ENCODE data around the gene MMP13.
A peak's percentile ranks its signal among the peaks of the same experiment; 100 is the strongest.
"Not testable (repeated sequence)": the region's sequence is repeated elsewhere in the genome, so short reads cannot be mapped to it uniquely, and the experiment has no call there.

Gene MMP13

DNA sequence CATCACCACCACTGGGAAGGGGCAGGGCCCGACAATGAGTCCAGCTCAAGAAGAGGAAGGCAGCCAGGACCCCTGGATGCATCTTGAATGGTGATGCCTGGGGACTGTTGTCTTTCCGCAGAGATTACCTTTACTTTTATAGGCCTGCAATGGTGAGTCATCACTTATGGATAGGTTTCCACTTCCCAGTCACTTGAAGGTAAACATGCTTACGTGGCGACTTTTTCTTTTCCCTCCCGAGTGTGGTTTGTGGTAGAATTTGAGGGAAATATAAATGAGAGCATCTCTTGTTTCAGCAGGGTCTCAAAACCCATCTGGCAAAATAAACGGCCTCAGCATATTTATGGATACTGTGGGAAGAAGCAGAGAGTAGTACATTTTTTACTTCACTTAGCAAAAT is at the start of gene MMP13:
TSS of gene MMP13 (minus strand) at position 109 of the 400 bp plus-strand sequence. CDS start at position 82, 27 bp downstream.
- DNase-seq: no peak

DNA sequence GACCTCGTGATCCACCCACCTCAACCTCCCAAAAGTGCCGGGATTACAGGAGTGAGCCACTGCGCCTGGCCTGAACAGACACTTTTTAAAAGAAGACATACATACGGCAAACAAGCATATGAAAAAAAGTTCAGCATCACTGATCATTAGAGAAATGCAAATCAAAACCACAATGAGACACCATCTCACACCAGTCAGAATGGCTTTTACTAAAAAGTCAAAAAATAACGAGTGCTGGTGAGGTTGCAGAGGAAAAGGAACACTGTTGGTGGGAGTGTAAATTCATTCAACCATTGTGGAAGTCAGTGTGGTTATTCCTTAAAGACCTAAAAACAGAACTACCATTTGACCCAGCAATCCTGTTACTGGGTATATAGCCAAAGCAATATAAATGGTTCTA is 48.7 kb upstream of the MMP13 start:
- not testable (repeated sequence) for DNase-seq

DNA sequence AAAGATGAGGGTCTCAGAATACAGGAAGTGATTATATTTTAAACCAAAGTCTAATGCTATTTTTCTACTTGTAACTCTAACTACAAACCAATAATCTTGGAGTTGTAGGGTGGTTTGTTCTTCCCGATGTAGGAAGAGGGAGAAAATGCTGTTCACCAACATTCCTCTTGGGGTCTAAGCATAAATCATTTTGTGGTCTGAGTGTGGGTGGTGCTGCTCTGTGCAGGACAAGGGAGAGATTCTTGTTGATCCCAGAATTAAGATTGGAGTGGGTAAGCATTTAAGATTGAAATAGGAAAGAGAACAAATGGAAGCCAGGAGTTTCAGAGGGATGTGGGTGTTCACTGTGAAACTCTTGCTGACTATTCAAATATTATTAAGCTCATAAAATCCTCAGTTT is 38.6 kb upstream of the MMP13 start:
- DNase-seq: no peak

DNA sequence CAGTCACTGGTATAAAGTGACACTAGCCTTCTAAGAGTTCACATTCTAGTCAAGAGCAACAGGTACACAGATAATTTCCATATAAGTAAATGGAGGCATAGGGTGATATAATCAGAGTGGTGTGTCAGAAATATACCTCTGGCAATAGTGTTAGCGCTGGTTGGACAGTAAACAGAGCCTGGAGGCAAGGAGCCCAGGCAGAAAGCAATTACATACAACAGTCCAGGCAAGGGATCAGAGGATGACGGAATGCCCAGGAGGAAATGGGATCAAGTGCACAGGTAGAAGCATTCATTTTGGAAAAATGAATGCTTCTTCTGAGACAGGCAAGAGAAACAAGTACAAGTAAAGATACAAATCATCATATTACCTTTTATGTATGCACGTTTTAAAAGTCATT is 36.2 kb upstream of the MMP13 start:
- no peak for DNase-seq

DNA sequence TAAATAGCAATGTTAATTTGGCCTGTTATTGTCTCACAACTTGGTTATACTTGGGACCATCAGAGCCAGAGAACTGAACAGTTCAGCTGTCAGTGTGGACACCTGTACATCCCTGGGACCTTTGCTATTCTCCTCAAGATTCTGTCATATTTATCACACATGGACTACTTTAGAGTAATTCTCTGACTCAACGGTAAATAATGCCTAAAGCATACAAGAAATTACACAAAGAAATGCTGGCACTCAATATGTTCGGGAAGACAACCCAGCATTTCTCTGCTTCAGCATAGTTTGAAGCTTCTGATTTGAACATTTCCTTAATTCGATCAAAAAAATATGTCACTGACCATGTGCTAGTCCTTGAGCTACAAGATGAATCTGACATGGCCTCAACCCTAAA is 34.6 kb upstream of the MMP13 start:
- DNase-seq: no peak

DNA sequence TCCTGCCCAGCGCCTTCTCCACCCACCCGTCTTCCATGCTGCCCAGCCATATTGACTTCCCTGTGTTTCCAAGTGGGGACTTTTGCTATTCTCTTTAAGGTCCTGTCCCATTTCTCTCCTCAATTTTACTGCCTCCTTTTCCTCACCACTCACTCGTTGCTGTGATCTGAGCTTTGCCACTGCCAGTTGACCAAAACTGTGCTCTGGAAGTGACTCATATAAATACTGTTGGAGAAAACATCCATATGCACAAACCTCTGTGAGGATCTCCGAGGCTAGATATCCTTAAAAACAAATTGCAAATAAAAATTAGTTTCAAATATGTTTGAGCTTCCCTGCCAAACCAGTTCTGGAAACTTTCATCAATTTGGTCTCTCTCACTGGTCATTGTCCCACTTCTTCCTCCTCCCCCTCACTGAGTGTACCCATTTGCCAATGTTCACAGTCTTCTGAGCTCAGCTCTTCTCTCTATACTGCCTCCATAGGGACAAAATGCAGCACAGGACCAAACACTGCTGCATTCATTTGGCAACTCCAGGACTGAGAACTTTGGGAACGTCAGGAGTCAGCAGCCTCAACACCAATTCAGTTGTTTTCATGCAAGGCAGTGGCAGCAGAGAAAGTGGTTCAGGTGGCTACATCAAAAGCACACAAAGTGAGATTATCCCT is 34.0 kb upstream of the MMP13 start:
- no peak for DNase-seq

DNA sequence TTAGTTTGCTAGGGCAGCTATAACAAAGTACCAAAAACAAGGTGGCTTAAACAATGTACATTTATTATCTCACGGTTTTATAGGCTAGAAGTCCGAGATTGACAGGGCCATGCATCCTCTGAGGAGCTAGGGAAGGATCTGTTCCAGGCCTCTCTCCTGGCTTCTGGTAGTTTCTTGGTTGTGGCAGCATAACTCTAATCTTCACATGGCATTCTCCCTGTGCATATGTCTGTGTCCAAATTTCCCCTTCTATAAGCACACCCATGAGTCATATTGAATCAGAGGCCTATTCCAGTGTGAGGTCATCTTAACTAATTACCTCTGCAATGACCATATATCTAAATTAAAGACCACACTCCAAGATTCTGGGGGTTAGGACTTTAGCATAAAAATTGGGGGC is 31.3 kb upstream of the MMP13 start:
- no peak for DNase-seq

DNA sequence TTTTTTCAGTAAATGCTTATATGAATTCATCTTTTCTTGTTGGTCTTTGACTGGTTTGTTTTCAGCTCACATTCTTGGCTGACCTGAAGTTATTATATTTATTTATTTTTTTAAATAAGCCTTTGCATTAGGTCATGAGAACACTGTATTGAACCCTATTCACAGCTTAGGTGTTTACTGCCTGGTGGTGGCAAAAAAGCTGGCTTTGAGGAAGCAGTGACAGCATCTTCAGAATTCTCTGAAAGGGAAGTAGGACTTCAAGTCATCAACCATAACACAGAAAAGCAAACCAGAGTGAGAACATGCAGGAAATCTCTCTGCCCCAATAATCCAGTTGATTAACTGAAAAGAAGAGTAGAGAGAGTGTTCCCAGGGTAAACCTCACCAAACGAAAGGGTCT is 30.3 kb upstream of the MMP13 start:
- no peak for DNase-seq

DNA sequence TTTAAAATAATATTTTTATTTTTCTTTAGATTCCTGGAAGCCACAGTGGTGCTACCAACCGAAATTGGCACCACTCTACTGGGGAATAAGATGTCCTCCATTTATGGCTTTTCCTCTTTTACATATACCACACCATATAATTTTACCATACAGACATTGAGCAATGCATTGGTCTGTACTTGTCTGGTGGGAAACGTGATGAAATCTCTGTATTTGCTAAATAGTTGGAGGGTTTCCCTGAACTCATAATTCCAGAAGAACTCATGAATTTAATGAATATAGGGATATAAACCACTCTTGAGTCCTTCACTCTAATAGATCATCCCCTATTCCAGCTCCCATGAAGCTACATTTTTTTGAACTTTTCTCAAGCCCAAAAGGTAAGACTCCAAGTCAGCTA is 28.0 kb upstream of the MMP13 start:
- no peak for DNase-seq

DNA sequence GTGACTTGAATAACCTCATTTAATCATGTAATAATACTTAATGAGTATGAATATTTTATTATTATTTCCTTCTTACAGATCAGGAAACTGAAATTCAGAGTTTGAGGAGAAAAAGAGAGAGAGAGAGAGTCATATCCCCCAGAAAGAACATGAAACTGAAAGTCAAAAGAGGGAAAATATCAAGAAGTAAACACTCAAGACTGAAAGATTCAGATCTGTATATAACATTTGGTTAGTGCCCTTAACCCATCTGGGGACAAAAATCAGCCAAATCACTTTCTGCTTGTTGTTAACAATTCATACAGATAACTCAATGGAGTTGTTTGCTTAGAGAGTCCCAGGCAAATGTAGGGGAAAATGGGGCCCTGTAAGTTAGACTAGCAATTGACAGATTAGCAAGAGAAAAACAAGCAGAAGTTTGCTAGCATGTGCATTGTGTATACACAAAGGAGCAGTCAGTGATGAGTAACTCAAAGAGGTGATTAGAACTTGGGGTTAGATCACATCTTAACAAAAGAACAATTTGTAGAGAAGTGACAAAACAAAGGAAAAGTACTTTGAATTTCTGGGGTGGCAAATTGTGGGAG is 25.9 kb upstream of the MMP13 start:
- DNase-seq: no peak

DNA sequence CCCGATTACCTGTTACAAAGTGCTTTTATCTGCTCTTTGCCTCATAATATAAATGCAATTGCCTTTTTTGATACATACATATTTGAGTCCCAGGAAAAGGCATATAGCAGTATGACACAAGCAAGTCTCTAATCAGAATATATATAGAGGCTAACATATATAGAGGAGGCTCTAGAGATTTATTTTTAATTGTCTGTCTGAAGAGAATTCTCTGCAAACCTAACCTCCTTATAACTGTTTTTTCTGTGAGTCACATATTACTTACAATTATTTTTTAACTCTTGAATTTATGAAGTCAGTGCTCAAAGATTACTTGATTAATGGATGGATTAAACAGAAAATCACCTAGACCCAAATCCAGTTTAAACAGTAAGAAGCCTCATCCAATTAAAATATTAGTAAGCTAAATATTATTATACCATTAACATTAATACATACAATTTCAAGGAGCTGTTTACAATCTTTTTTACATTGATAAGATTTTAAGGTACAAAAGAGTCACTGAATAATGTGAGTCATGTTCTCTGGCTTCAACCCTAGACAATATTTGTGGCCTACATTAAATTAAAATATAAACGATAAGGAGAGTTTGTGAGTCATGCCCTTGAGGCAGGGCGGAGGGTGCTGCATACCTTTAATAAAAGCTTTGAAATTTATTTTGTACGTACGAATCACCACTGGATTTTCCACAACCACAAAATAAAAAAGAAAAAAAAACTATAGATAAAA is 19.2 kb upstream of the MMP13 start:
- no peak for DNase-seq

DNA sequence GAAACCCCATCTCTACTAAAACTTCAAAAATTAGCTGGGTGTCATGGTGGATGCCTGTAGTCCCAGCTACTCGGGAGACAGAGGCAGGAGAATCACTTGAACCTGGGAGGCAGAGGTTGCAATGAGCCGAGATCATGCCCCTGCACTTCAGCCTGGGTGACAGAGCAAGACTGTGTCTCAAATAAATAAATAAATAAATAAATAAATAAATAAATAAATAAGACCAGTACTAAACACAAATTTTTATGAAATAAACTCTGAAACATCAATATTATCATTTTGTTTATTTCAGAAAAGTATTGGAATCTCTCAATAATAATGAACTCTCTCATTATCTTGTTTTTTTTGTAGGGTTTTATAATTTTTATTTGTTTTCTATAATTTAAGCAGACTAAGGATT is 18.2 kb upstream of the MMP13 start:
- not testable (repeated sequence) for DNase-seq

DNA sequence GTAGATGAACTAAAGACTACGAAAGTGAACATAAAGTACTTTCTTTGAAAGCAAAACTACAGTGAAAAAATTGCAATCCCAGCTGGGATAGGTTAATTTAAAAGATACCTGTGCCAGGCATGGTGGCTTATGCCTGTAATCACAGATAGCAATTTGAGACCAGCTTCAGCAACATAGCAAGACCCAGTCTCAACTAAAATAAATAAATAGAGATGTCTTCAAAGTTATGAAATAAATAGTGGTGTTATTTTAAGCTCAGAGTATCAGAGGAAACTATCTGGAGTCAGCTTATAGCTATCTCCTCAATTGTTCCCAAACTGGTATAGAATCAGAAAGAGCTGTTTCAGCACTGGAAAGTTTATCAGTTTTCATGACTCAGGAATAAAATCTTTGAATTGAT is 17.3 kb upstream of the MMP13 start:
- DNase-seq: no peak

DNA sequence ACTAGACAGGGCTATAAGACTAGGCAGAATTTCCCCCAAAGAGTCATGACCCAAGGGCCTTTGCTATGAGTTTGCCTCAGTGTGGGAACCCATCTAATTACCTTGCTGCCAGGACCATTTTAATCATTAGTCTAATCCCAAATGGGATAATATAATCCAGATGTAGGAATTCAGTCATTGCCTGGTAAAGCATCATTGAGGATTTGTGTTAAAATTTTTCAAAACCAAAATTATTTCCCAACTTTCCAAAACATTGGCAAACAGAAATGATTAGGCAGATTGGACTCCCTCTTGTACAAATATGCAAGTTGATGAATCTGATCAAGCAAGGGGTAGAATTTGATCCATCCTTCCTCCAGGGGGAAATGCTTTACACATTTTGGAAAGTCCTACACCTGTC is 16.2 kb upstream of the MMP13 start:
- no peak for DNase-seq

DNA sequence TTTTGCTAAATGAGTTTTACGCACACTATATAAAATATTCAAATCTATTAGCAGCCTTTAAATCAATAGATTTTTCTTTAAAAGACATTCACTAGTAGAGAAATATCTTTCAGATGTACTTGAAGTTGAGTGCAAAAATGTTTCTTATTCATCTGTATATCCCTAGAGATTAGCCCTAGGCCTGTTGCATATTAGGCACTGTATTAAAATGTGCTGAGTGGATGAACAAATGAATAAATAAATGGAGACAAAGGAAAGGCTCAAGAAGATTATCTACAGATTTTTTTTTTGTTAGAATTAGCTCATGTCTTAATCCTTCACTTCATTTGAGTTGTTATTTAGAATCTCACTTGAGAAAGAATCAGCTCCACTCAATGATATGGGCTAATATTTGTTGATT is 12.0 kb upstream of the MMP13 start:
- no peak for DNase-seq

DNA sequence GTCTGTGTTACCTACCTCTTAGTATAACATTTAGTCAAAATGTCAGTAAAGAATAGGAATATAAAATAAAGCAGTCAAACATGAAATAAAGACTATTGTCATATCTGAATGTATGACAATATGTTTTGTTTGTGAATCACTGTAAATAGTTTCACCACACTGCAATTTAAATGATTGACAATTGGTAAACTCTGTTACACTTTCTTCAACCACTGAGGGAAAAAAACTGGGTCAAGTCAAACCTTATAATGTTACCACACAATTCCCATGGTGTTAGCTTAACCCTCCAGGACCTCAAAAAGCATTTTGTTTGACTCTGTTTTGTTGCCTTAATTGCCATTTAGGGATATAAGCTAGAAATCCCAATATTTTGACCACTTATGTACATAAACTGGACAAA is 10.5 kb upstream of the MMP13 start:
- no peak for DNase-seq

DNA sequence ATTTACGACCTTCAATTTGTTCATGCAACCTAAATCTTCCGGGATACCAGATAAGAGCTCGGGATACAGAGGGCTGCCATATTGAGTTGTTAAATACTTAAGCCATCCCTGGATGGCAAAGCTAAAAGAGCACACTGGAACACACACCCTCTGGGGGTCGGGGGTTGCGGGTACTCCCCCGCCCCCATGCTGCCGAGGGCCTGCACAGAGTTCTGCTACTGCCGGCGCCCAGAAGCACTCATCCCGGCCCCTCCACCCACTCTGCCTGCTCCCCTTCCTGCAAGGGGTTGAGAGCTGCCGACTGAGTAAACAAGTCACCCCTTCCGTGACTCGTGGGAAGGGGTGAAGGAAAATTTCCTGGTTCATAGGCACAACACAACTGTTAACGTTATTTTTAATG is 9.3 kb upstream of the MMP13 start:
- no peak for DNase-seq

DNA sequence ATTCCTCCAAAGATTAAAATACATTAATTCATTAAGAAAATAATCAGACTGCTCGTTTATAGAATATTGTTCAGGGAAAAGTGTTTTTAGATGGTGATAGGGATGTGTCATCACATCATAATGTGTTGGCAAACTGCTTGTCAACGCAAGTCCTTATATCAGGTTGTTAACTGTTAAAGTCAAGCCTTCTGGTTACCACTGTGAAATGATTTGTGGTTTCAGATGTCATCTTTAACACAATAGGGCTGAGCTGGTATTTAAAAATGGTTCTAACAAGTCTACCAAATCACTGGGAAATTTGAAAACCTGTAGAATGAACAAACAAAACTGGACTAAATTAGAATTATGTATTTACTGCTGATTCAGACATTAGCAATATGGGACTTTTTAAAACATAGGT is 2.4 kb upstream of the MMP13 start:
- DNase-seq: peak in 1 of 3 experiments; percentile 30

DNA sequence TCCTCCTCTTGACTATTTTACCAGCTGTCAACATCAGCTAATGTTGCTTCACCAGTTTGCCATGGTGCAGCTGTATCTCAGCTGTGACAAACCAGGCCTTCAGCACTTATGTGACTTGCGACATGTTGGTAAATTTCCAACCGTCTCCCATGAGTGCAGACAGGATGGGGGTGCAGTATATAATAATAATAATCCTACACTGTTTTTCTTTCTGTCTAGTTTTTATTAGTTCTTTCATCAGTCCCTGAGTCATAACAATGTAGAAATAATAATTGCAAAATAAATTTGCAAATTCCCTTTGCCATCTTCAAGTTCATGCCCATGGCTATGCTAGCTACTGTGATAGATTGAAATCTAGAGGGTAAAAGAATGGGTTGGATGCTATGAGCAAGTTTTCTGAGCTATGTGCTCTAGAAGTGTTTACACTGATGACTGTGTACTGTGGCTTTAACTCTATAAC is 4.9 kb downstream of the MMP13 start:
- DNase-seq: no peak

DNA sequence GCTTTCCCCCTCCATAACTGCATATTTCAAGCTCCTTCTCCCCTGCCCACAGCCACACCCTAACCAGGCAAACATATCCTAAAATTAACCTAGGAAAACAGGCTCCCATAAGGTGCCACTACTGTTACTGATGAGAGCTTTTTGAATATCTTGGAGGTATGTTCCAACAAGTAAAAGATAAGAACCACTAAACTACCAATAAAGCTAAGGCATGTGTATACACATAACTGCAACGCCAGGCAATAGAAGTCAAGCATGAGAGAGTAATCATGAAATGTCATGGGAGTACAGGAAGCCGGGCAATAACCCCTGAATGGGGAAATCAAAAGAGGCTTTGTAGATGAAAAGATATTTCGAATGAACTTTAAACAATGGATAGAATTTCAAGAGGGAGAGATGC is 9.3 kb downstream of the MMP13 start:
- DNase-seq: peak in 1 of 3 experiments; percentile 14

DNA sequence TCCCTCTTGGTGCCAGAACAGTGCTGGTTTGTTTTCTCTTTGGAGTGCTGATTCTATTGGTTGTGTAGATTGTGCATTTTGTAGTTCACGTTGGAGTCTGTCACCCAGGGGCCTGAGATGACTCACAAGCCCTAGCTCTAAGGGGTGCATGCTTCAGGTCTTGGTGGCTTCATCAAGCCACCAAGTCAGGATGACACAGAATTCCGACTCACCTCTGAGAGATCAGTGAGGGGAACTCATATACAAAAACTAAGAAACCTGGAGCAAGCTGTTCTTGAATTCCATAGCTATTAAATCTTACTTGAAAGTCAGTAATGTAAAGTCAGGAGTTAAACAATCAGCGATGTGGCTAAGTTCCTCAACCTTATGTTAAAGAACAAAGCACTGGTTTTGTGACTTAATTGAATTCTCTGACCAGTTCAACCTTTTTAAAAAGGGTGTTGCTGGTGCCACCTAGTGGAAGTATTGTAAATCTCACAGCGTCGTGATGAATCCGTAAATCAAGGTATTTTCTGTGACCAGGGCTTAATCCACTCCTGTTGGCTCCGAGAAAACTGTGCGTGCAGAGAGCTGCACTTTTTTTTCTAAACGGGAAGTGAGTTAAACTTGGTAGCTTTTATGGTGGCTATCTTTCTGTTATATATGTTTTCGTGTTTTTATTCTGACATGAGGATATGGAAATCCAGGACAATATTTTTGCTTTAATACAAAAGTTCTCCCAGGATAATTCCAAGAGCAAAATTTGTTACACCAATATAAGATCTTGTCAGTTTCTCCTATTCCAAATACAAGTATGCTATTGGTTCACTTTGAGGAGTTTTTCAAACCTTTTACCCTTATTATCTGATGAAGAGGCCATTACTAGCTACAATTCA is 14.6 kb downstream of the MMP13 start:
- peak; percentile 68 to 90 (median 83) for DNase-seq

DNA sequence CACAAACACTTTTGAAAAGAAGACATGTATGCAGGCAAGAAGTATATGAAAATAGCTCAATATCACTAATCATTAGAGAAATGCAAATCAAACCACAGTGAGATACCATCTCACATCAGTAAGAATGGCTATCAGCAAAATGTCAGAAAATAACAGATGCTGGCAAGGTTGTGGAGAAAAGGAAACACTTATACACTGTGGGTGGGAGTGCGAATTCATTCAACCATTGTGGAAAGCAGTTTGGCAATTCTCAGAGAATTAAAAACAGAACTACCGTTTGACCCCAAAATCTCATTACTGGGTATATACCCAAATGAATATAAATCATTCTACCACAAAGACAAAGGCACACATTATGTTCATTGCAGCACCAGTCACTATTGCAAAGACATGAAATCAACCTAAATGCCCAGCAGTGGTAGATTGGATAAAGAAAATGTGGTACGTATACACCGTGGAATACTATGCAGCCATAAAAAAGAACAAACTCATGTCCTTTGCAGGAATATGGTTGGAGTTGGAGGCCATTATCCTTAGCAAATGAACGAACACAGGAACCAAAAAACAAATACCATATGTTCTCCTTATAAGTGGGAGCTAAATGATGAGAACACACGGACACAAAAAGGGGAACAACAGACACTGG is 18.5 kb downstream of the MMP13 start:
- DNase-seq: no peak

DNA sequence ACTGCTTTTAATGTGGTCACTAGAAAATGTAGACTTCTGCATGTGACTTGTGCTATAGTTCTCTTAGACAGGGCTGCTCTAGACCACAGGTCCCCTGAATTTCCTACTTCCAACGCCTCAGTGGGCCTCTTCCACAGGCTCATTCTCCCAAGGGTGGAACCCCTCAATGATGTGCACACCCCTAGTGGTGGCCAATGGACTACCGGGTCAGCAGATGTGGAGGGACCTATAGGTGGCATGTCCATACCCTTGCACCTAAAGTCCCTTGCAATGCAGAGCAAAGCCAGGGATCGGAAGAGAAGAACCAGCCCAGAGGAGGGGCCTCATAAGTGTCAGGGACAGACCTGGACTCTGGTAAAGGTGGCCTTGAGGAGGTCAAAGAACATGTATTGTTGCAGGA is 20.0 kb downstream of the MMP13 start:
- DNase-seq: no peak
